ENCODE results near the gene CANX.

Gene CANX

DNA sequence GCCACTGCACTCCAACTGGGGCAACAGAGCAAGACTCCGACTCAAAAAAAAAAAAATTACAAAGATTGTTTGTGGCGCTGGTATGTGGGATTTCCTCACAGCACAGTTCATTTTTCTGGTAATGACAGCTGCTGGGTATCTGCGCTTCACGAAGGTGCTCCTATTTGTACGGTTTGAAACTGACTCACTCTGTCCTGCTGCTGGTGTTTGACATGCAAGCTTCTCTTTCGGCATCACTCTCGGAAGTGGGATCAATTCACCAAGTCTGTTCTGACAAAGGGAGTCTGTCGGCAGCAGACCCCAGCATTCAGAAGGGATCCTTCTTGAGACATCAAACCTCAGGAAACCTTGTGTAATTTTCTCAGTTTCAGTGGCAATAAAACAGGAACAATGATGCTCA is 60.2 kb downstream of the CANX start:
- DNase-seq = no peak

DNA sequence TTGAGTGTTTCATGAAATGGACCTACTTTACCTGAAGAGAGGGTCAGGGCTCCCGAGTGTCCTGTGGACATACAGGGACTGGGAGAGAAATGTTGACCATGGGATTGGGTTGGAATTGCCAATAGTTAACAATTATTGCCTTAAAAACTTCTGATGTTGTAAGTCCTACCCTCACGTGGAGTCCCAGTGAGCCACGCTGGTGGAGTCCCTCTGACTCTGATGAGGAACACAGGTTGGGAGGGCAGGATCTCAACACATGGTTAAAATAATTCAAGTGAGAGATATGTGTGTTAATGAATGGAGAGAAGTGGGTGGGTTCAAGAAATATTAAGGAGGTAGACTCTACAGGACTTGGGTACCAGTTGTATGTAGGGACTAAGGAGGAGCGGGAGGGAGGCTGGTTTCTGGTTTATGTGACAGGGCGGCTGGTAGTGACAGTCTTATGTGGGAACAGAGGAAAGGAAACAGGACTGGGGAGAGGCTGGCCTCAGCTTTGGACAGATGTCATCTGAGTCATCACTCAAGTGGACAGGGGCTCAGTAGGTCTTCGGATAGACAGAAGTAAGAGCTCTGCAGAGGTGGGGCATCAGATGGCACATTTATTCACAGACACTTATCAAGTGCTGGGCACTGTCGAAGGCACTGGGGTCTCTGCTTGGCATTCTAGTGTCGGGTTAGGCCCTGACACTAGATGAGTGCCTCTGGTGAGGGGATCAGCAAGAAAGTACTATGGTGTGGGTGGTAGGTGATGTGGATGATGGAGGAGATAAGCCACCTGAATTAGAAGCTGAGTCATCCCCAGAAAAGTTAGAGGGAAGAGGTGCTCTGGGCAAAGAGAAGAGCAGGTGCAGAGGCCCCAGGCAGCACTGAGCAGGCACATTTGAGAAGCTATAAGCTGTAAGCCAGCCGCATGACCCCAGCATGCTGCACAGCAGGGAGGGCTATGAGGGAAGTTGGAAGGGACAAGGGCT is 61.1 kb downstream of the CANX start:
- no peak for DNase-seq

- DNase-seq = no peak
These were observed 63.5 kb downstream of the CANX start for GRCh38 chr5:179762079-179762780.

GRCh38 chr5:179762781-179763176 is 64.0 kb downstream of the CANX start:
- no peak for DNase-seq

DNA sequence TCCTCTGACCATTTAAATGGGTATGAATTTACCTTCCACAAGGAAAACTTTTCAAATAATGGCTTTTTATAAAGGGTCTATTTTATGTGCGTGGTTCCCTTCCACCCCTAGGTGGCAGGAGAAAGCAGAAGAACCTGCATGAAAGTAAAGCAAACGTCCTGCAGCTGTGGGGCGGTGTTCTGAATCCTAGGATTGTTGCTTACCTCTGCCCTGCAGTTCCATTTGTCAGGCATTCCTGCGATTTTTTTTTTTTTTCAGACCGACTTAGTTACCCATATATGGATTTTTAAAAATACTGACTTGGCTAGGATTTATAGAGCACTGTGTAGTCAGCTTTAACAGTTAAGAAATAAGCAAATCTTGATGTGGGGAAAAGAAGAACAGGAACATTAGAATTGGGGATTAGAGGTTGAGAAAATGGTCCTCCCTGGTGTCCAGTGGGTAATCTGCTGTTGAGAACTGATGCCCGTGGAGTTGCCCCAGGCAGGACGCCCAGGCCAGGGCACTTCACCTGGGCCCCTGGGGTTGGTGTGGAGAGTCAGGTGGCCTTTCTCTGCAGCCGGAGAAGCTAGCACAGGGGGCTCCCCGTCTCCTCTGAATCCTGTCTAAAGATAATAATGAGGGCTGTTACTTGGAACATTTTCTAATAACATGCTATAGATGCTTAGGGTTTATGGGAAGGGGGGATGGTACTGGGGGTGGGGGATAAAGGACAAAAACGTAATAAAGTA is 64.6 kb downstream of the CANX start:
- DNase-seq = no peak

- DNase-seq = no peak
These were observed 65.3 kb downstream of the CANX start for GRCh38 chr5:179764056-179764455.

GRCh38 chr5:179765400-179765799 is 66.6 kb downstream of the CANX start:
- DNase-seq = no peak

- DNase-seq = no peak
These were observed 67.4 kb downstream of the CANX start for GRCh38 chr5:179766021-179766725.

DNA sequence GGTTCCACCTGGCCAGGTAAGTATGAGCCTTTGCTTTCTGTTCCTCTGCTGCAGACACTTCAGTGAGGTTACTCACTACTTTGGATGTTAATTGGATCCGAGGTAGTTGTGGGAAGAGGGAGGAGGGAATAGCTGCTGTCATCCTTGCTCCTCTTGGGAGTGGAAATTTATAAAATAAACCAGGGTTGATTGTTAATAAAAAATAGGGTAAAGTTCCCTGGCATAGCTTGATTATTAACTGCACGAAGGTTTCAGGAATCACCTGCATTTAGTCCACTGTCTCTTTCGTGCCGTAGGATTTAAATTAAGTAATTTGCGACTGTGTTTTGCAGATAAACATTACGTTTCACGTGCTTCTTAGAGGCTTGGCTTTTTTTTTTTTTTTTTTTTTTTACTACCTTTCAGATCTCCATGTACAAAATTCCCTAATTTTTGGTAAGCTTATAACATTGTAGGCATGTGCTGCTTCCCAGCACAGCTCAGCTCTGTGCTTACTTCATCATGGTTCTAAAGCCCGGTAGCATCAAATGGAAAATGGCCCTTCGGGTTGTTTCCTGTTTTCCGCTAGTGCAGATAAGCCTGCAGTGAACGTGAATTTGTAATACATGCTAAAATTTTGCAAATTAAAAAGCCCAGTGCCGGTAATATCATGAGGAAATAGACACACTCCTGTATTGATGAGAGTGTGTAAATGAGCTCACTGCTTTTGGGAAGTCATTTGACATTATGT is 68.1 kb downstream of the CANX start:
- no peak for DNase-seq

- no peak for DNase-seq
These were observed 68.8 kb downstream of the CANX start for GRCh38 chr5:179767496-179768100.

- no peak for DNase-seq
These were observed 69.7 kb downstream of the CANX start for GRCh38 chr5:179768326-179769085.

- DNase-seq = no peak
These were observed 70.5 kb downstream of the CANX start for GRCh38 chr5:179769271-179769670.

DNA sequence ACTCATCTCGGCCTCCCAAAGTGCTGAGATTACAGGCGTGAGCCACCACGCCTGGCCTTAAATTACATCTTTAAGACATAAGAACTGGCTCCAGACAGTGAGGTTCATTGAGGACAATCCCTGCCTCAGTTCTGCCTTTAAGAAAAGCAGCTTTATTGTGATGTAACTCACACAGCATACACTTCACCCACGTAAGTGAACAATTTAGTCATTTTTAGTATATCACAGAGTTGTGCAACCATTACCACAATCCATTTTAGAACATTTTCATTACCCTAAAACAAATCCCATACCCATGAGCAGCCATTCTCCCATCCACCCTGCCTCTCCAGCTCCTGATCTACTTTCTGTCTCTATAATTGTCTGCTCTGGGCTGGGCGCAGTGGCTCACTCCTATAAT is 71.0 kb downstream of the CANX start:
- DNase-seq = no peak

DNA sequence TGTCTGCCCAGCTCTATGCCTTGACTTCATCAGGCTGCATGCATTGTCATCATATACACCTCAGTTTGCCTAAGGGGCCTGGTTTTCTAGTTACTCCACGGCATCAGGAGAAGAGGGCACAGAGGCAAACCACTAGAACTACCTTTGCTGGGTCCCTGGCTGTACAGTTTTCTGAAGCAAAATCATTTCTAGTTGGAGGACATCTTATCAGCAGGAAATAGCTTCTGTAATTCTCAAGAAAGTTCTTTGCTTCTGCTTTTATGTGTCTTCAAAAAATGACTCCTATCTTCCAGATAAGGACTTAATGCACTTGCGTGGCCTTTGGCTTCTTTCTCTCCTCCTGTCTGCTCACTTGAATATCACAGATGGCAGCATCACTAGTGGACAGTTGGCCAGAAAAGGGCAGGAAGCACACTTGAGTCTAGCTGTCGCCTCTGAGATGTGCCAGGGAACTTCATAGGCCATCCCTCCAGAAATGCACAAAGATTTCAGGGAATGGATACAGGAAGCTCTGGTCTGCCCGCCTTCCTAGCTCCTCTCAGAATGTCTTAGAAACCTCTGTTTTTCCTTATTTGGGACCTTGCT is 72.6 kb downstream of the CANX start:
- no peak for DNase-seq

DNA sequence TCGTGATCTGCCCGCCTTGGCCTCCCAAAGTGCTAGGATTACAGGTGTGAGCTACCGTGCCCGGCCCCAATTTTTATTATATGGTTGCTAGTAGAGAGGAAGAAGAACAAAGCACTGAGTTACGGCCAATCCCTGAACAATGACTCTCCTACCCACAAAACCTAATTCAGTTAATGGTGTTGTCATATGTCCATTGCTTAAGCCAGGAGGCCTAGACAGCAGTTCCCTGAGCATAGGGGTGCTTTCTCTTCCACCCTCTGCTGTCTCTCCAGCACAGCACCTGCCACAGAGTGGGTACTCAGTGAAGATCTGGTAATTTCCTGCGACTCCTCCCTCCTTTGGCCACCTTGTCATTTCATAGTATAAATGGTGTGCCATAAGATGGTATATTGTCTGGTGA is 73.6 kb downstream of the CANX start:
- DNase-seq = no peak

DNA sequence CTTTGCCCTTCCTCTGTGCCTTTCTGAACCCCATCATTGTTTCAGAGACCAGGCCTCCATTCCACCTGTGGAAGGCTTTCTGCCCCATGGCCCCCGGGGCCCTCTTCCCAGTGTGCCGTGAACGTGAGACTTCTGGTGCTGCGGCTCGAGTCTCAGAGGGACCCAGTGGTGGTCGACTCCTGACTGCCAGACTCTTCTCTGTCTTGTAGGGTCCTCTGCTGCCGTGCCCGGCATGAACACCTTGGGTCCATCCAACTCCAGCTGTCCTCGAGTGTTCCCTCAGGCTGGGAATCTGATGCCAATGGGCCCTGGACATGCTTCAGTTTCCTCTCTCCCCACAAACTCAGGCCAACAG is 74.9 kb downstream of the CANX start:
- no peak for DNase-seq

GRCh38 chr5:179774442-179774841 is 75.7 kb downstream of the CANX start:
- no peak for DNase-seq

- DNase-seq = no peak
These were observed 77.7 kb downstream of the CANX start for GRCh38 chr5:179776411-179776938.

- no peak for DNase-seq
These were observed 78.7 kb downstream of the CANX start for GRCh38 chr5:179777456-179777855.

GRCh38 chr5:179777909-179778308 is 79.1 kb downstream of the CANX start:
- no peak for DNase-seq

All from NCI-H526 treated with DMSO at 0.1 percent for 48 hours (cell line).